A673 (cell line): Measurements from ENCODE around the gene RYK. TPM values are rescaled to one million over a fixed set of nuclear protein-coding genes. Genes with fewer than 3 reads are reported as not detected.

ENCODE experiments used
- Bru-seq: library from RNA; stranded (reverse); fragments of 400-500 nt; gene quantifications from one replicate; lab custom pipeline; 2021; lab: Mats Ljungman, UMichigan
- BruChase-seq, 2 experiments: library from RNA; stranded (reverse); fragments of 400-500 nt; gene quantifications; one replicate each; lab custom pipeline; 2021; lab: Mats Ljungman, UMichigan
- BruUV-seq: library from RNA; stranded (reverse); fragments of 400-500 nt; replicated peaks from 2 replicates; lab custom pipeline; 2021; lab: Mats Ljungman, UMichigan
- CTCF ChIA-PET: fragments of 300-600 bp; sonication (Branson Sonifier 250); formaldehyde crosslinking; loops from one replicate; lab custom pipeline; 2022; ENCODE audit warnings: antibody characterized with exemption; lab: Charles Lee
- POLR2A ChIA-PET: fragments of 300-600 bp; sonication (Branson Sonifier 250); formaldehyde crosslinking; loops from one replicate; lab custom pipeline; 2022; ENCODE audit warnings: antibody characterized with exemption; ENCODE audit not compliant: low non-redundant PET; lab: Charles Lee
- DNase-seq: peaks from one replicate; pipeline ENCODE4 v3.0.0-alpha.2; 2015; ENCODE audit warnings: low spot score
- H3K27ac ChIP-seq: fragments of 200-600 bp; sonication (generic); 2 replicates; pipeline ENCODE4 v1.5.1; 2016; ENCODE audit warnings: mixed run types, low read depth, mild to moderate bottlenecking, mixed read lengths, antibody characterized with exemption, low read length; ENCODE audit not compliant: poor library complexity, severe bottlenecking
- H3K27me3 ChIP-seq: fragments of 200-600 bp; sonication (generic); replicated peaks from 2 replicates; pipeline ENCODE4 v1.6.1; 2017; ENCODE audit warnings: mixed run types, low read depth, mild to moderate bottlenecking, mixed read lengths, antibody characterized with exemption, low read length; ENCODE audit not compliant: insufficient read depth, poor library complexity
- H3K36me3 ChIP-seq: fragments of 200-600 bp; sonication (generic); 2 replicates; pipeline ENCODE4 v1.6.1; 2016; ENCODE audit warnings: mixed run types, mild to moderate bottlenecking, mixed read lengths, antibody characterized with exemption, low read length; ENCODE audit not compliant: insufficient read depth, poor library complexity, severe bottlenecking
- H3K4me1 ChIP-seq: fragments of 200-600 bp; sonication (generic); 2 replicates; pipeline ENCODE4 v1.6.1; 2017; ENCODE audit warnings: mixed run types, mild to moderate bottlenecking, mixed read lengths, antibody characterized with exemption, low read length; ENCODE audit not compliant: insufficient read depth, poor library complexity, severe bottlenecking
- H3K4me3 ChIP-seq: fragments of 200-600 bp; sonication (generic); 2 replicates; pipeline ENCODE4 v1.5.1; 2016; ENCODE audit warnings: low read depth, mixed run types, mild to moderate bottlenecking, mixed read lengths, low read length; ENCODE audit not compliant: poor library complexity, severe bottlenecking
- H3K9me3 ChIP-seq: fragments of 200-600 bp; sonication (generic); 2 replicates; pipeline ENCODE4 v1.6.1; 2016; ENCODE audit warnings: mixed run types, low read depth, mild to moderate bottlenecking, mixed read lengths, antibody characterized with exemption, low read length; ENCODE audit not compliant: poor library complexity, severe bottlenecking
- CTCF ChIP-seq: fragments of 300-800, 200-600 bp; sonication (generic); conservative IDR thresholded peaks from 2 replicates; pipeline ENCODE4 v1.5.1; 2017; ENCODE audit warnings: low read depth, mild to moderate bottlenecking, antibody characterized with exemption, low read length, moderate library complexity, mixed read lengths
- EZH2 ChIP-seq: fragments of 200-600 bp; sonication (generic); IDR thresholded peaks from 2 replicates; pipeline ENCODE4 v1.6.1; 2017; ENCODE audit warnings: borderline replicate concordance, low read depth, mild to moderate bottlenecking, mixed read lengths, antibody characterized with exemption, low read length; ENCODE audit not compliant: poor library complexity, severe bottlenecking
- intact Hi-C: fragments of 100-400 bp; cut with micrococcal nuclease; formaldehyde crosslinking; loops from one replicate; pipeline ENCODE4 v1.10.0; 2022; ENCODE audit not compliant: unreplicated experiment
- long read RNA-seq: library from polyadenylated mRNA; stranded (forward); transcript quantifications from one replicate; pipeline ENCODE4 v2.0.0, GENCODE V29; 2022
- total RNA-seq: library from RNA; stranded (reverse); gene quantifications from 2 replicates; pipeline ENCODE4 v1.2.3, GENCODE V29; 2021

RYK gene
- total RNA-seq (47.8 and 48.9 TPM in 2 replicates), Bru-seq, nascent RNA (percentile 89 among the genes with signal in this experiment), BruChase-seq, experiment 1, labeled RNA remaining after a 2-hour chase (percentile 85 among the genes with signal in this experiment), BruChase-seq, experiment 2, labeled RNA remaining after a 6-hour chase (percentile 76 among the genes with signal in this experiment)
- long read RNA-seq, full-length matches to known transcripts: 80 of 88 reads
- long read RNA-seq, partial matches to known transcripts: 3 of 88 reads
- long read RNA-seq, other reads (novel, unspliced or antisense): 5 of 88 reads

GRCh38 chr3:134250717-134251220, at the start of gene RYK:
Gene RYK (minus strand): TSS chr3:134250859. CDS start chr3:134250654, 205 bp downstream.
- ChIA-PET POLR2A (no interaction called here), CTCF (no interaction called here)
- BruUV-seq: no TSS peak
- Histone ChIP-seq H3K4me1 (peaks cover 9% of the 10 kb centered on the region), H3K9me3 (peaks cover 5% of the 10 kb centered on the region), H3K27ac (peak within 1 kb of the TSS; percentile 85), H3K36me3 (no peaks in the 10 kb centered on the region), H3K4me3 (peak within 1 kb of the TSS; percentile 80), H3K27me3 (no peaks in the 10 kb centered on the region)
- TF ChIP-seq CTCF (no peak), EZH2 (no peak)
- peak; percentile 86 for DNase-seq
- intact Hi-C loops: no loop called here

- H3K36me3 ChIP-seq: no peaks in the 10 kb centered on the region
- TF ChIP-seq EZH2 (no peak), CTCF (no peak)
- H3K4me3 ChIP-seq: no peak overlapping the region
- no peak overlapping the region for H3K27ac ChIP-seq
- peaks cover 6% of the 10 kb centered on the region for H3K9me3 ChIP-seq
- DNase-seq: no peak
- no peaks in the 10 kb centered on the region for H3K4me1 ChIP-seq
- ChIA-PET POLR2A (no interaction called here), CTCF (interaction anchor here (2.7 kb wide), 1 partner anchor 87 kb away, joined by 19 read pairs; no protein-coding TSS in a partner anchor)
- no TSS peak for BruUV-seq
- H3K27me3 ChIP-seq: no peaks in the 10 kb centered on the region
- intact Hi-C loops: loop anchor here (1.0 kb wide), 1 partner anchor 87 kb away; no protein-coding TSS in a partner anchor
Measured at GRCh38 chr3:134299888-134300206, 49.2 kb upstream of the RYK start.

GRCh38 chr3:134299185-134299887, 48.7 kb upstream of the RYK start:
- no peaks in the 10 kb centered on the region for H3K4me1 ChIP-seq
- POLR2A ChIA-PET: no interaction called here
- no peak overlapping the region for H3K4me3 ChIP-seq
- H3K27me3 ChIP-seq: no peaks in the 10 kb centered on the region
- no peaks in the 10 kb centered on the region for H3K36me3 ChIP-seq
- H3K27ac ChIP-seq: no peak overlapping the region
- DNase-seq: peak; percentile 50
- no TSS peak for BruUV-seq
- peaks cover 6% of the 10 kb centered on the region for H3K9me3 ChIP-seq
- TF ChIP-seq CTCF: peak; percentile 42; the same call in 1 of the 2 replicates
- TF ChIP-seq EZH2: no peak
- CTCF ChIA-PET: interaction anchor here (0.6 to 2.7 kb wide), 2 partner anchors 87 to 103 kb away, joined by 4 to 19 read pairs; no protein-coding TSS in a partner anchor
- intact Hi-C loops: loop anchor here (1.0 kb wide), 1 partner anchor 86 kb away; no protein-coding TSS in a partner anchor
